ENCODE measurements around the gene TH. TPM values are rescaled to one million over a fixed set of nuclear protein-coding genes. Genes with fewer than 3 reads are reported as not detected.

TH gene
- total RNA-seq, 1 donor, result not detected

DNA sequence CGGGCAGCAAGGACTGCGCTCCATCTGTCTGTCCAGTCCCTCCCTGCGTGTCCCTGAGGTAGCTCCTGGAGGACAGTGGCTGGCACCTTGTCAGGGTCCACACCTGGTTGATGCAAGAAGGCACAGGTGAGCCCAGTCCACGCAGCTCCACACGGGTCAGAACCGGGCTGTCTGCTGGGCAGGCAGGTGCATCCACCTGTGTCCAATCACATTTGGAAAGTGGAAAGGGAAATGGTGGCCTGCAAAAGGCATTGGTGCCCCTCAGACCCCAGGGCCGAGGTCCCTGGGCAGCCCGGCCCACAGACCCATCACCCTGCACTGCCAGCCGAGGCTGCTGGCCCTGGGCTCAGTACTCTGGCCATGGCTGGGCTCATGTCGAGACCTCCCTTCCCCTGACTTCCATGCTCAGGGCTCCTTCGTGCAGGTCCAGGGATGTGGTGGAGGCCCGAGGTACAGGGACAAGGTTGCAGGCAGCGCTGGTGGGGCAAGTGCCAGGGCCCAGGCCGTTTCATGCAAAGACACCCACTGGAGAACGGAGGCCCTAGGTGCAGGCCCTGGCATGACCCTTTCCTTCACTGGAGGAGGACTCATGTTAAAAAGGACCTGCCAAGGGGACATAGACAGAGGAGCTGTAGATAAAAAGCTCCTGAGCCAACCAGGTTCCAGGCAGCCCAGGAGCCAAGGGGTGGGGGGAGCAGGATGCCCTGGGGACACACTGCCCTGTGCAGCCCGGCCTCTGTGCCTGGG lies 38.9 kb upstream of the TH start:
- Histone ChIP-seq H3K27ac (ENCODE audit: low read depth, low read length) (no peak overlapping the region), H4K20me1 (ENCODE audit: insufficient read depth, low read length) (no peaks in the 10 kb centered on the region), H3K79me2 (ENCODE audit: insufficient read depth, low read length) (no peaks in the 10 kb centered on the region), H3K36me3 (ENCODE audit: insufficient read depth, low read length) (no peaks in the 10 kb centered on the region), H2AFZ (ENCODE audit: low read length) (no peak overlapping the region), H3K4me2 (ENCODE audit: insufficient read depth, low read length) (no peak overlapping the region), H3K9me3 (ENCODE audit: low read depth, low read length) (peaks cover 2% of the 10 kb centered on the region), H3K4me3 (ENCODE audit: insufficient read depth, low read length) (no peak overlapping the region), H3K27me3 (ENCODE audit: insufficient read depth, low read length) (peaks cover 5% of the 10 kb centered on the region), H3K4me1 (ENCODE audit: insufficient read depth, low read length) (no peaks in the 10 kb centered on the region)
- TF ChIP-seq, protein P1, sequence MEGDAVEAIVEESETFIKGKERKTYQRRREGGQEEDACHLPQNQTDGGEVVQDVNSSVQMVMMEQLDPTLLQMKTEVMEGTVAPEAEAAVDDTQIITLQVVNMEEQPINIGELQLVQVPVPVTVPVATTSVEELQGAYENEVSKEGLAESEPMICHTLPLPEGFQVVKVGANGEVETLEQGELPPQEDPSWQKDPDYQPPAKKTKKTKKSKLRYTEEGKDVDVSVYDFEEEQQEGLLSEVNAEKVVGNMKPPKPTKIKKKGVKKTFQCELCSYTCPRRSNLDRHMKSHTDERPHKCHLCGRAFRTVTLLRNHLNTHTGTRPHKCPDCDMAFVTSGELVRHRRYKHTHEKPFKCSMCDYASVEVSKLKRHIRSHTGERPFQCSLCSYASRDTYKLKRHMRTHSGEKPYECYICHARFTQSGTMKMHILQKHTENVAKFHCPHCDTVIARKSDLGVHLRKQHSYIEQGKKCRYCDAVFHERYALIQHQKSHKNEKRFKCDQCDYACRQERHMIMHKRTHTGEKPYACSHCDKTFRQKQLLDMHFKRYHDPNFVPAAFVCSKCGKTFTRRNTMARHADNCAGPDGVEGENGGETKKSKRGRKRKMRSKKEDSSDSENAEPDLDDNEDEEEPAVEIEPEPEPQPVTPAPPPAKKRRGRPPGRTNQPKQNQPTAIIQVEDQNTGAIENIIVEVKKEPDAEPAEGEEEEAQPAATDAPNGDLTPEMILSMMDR (IDR thresholded peaks at IDR 0.05; ENCODE audit: extremely low read depth, low read depth, low read length), result no peak
- DNase-seq (ENCODE audit: insufficient read length, low spot score, missing footprints), result peak; percentile 45

DNA sequence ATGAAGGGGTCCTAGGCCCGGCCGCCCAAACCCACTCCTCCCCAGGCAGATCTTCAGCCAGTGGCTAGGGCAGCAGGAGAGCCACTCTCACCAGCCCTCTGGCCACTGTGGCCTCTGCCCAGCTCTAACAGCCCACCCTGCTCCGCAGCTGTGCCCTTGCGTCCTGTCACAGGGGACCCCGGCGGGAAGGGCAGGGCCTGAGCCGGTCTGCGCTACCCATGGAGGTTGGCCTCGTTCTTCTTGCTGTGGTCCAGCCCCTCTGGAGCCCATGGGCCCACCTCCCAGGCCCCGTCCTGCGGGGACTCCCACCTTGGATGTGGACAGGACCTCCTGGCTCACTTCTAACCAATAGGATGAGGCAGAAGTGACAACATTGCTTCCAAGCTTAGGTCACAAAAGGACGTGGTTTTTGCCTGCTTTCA lies 38.3 kb upstream of the TH start:
- TF ChIP-seq, protein P1 (IDR thresholded peaks at IDR 0.05; ENCODE audit: extremely low read depth, low read depth, low read length), result no peak
- DNase-seq (ENCODE audit: insufficient read length, low spot score, missing footprints), result peak; percentile 73
- Histone ChIP-seq H3K4me2 (ENCODE audit: insufficient read depth, low read length) (no peak overlapping the region), H3K4me1 (ENCODE audit: insufficient read depth, low read length) (no peaks in the 10 kb centered on the region), H2AFZ (ENCODE audit: low read length) (no peak overlapping the region), H3K9me3 (ENCODE audit: low read depth, low read length) (peaks cover 2% of the 10 kb centered on the region), H3K27me3 (ENCODE audit: insufficient read depth, low read length) (peaks cover 5% of the 10 kb centered on the region), H3K27ac (ENCODE audit: low read depth, low read length) (no peak overlapping the region), H3K4me3 (ENCODE audit: insufficient read depth, low read length) (no peak overlapping the region), H3K79me2 (ENCODE audit: insufficient read depth, low read length) (no peaks in the 10 kb centered on the region), H3K36me3 (ENCODE audit: insufficient read depth, low read length) (no peaks in the 10 kb centered on the region), H4K20me1 (ENCODE audit: insufficient read depth, low read length) (no peaks in the 10 kb centered on the region)

DNA sequence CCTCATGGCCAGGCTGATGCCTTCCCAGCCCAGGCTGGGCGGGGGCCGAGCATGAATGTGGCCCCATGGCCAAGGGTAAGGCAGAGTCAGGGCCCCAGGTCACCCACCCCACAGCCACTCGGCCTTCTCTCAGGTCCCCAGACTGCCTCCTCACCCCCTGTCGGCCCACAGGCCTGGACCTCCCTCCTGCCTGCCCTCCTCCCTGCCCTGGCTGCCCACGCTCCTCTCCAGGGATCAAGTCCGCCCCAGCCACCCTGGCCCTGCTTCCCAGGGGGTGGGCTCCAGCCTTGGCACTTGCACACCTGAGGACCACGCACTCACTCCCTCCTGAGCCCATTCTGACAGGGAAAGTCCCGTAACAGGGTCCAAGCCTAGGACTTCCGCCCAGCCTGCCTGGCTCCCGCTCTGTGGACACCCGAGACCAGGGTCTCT lies 37.8 kb upstream of the TH start:
- no peak overlapping the region for H3K4me3 ChIP-seq (ENCODE audit: insufficient read depth, low read length)
- H3K27me3 ChIP-seq (ENCODE audit: insufficient read depth, low read length), result peaks cover 5% of the 10 kb centered on the region
- H3K4me2 ChIP-seq (ENCODE audit: insufficient read depth, low read length), result no peak overlapping the region
- H2AFZ ChIP-seq (ENCODE audit: low read length), result no peak overlapping the region
- no peaks in the 10 kb centered on the region for H3K4me1 ChIP-seq (ENCODE audit: insufficient read depth, low read length)
- H3K27ac ChIP-seq (ENCODE audit: low read depth, low read length), result no peak overlapping the region
- H3K36me3 ChIP-seq (ENCODE audit: insufficient read depth, low read length), result no peaks in the 10 kb centered on the region
- H4K20me1 ChIP-seq (ENCODE audit: insufficient read depth, low read length), result no peaks in the 10 kb centered on the region
- DNase-seq (ENCODE audit: insufficient read length, low spot score, missing footprints), result no peak
- H3K79me2 ChIP-seq (ENCODE audit: insufficient read depth, low read length), result no peaks in the 10 kb centered on the region
- H3K9me3 ChIP-seq (ENCODE audit: low read depth, low read length), result peaks cover 2% of the 10 kb centered on the region
- TF ChIP-seq, protein P1 (IDR thresholded peaks at IDR 0.05; ENCODE audit: extremely low read depth, low read depth, low read length), result no peak

DNA sequence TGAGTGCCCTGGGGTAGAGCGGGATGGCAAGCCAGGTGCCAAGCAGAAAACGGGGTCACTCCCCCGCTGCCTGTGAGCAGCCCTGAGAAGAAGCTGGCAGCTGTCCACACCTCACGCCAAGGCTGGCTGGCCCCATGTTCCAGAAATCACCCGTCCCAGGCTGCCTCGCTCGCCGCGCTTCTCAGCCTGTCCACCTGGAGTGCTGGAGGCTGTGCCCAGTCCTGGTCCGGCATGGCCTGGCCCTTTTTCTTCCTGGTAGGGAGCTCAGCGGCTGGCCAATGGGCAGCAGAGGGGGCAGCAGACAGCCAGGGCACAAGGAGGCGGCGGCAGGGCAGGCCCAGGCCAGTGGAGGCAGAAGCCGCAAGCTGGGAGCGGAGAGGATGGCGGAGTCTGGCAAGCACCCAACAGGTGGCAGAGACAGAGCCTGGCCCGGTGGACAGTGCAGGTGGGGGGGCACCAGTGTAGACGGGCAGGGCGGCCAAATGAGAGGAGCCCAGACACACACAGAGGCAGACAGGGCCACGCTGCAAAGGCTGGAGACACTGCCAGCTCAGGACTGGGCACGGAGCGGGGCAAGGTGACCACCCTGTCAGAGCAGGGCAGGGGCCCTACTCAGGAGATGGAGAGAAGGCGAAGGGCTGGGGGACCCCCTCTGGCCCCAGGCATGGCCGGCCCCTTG lies 37.2 kb upstream of the TH start:
- Histone ChIP-seq H2AFZ (ENCODE audit: low read length) (no peak overlapping the region), H4K20me1 (ENCODE audit: insufficient read depth, low read length) (no peaks in the 10 kb centered on the region), H3K9me3 (ENCODE audit: low read depth, low read length) (peaks cover 2% of the 10 kb centered on the region), H3K27ac (ENCODE audit: low read depth, low read length) (no peak overlapping the region), H3K4me2 (ENCODE audit: insufficient read depth, low read length) (no peak overlapping the region), H3K4me1 (ENCODE audit: insufficient read depth, low read length) (no peaks in the 10 kb centered on the region), H3K4me3 (ENCODE audit: insufficient read depth, low read length) (no peak overlapping the region), H3K36me3 (ENCODE audit: insufficient read depth, low read length) (no peaks in the 10 kb centered on the region), H3K27me3 (ENCODE audit: insufficient read depth, low read length) (peaks cover 5% of the 10 kb centered on the region), H3K79me2 (ENCODE audit: insufficient read depth, low read length) (no peaks in the 10 kb centered on the region)
- TF ChIP-seq, protein P1 (IDR thresholded peaks at IDR 0.05; ENCODE audit: extremely low read depth, low read depth, low read length), result no peak
- peak; percentile 51 for DNase-seq (ENCODE audit: insufficient read length, low spot score, missing footprints)

All from osteoblast (primary cell).